Fibroblast of lung (primary cell): ENCODE data around the gene NEMF. TPM values are rescaled to one million over a fixed set of nuclear protein-coding genes. Genes with fewer than 3 reads are reported as not detected.
A peak's percentile ranks its signal among the peaks of the same experiment; 100 is the strongest.
"Not testable (repeated sequence)": the region's sequence is repeated elsewhere in the genome, so short reads cannot be mapped to it uniquely, and the experiment has no call there.

Experiments
- DNase-seq, 2 donors: peaks; one replicate each; pipeline versions ENCODE4 v3.0.0 to v3.0.0-alpha.2; 2010; ENCODE audit warnings: low read depth in 2 of 2
- H2AFZ ChIP-seq: 2 replicates; pipeline ENCODE4 v1.5.1; 2012; ENCODE audit warnings: low read length, control low read depth, inconsistent platforms
- H3K27ac ChIP-seq: 2 replicates; pipeline ENCODE4 v1.5.1; 2011; ENCODE audit warnings: low read length, control low read depth; ENCODE audit not compliant: insufficient read depth
- H3K27me3 ChIP-seq: 2 replicates; pipeline ENCODE4 v1.5.1; 2011; ENCODE audit warnings: mild to moderate bottlenecking, low read length; ENCODE audit not compliant: control insufficient read depth, insufficient read depth
- H3K36me3 ChIP-seq: 2 replicates; pipeline ENCODE4 v1.5.1; 2011; ENCODE audit warnings: low read length; ENCODE audit not compliant: control insufficient read depth, insufficient read depth
- H3K4me1 ChIP-seq: 2 replicates; pipeline ENCODE4 v1.5.1; 2011; ENCODE audit warnings: low read length; ENCODE audit not compliant: control insufficient read depth, insufficient read depth; ENCODE audit errors: extremely low read depth
- H3K4me2 ChIP-seq: 2 replicates; pipeline ENCODE4 v1.5.1; 2011; ENCODE audit warnings: low read length, control low read depth; ENCODE audit not compliant: insufficient read depth; ENCODE audit errors: extremely low read depth
- H3K4me3 ChIP-seq, 4 experiments: fragments of 200-600 bp in 1 of 4; sonication (generic) in 1 of 4; replicated peaks in 1 of 4; 2 replicates each; pipeline ENCODE4 v1.5.1; 2011 to 2016; ENCODE audit warnings: low read length in 4 of 4, low read depth in 3 of 4, mild to moderate bottlenecking in 3 of 4, control low read depth in 2 of 4, inconsistent platforms in 1 of 4, mixed read lengths in 1 of 4; ENCODE audit not compliant: insufficient read depth in 1 of 4; ENCODE audit errors: control extremely low read depth in 1 of 4
- H3K79me2 ChIP-seq: 2 replicates; pipeline ENCODE4 v1.5.1; 2012; ENCODE audit warnings: mild to moderate bottlenecking, low read length, inconsistent platforms; ENCODE audit not compliant: control insufficient read depth, insufficient read depth
- H3K9ac ChIP-seq: 2 replicates; pipeline ENCODE4 v1.5.1; 2011; ENCODE audit warnings: mild to moderate bottlenecking, low read length, control low read depth; ENCODE audit not compliant: insufficient read depth
- H3K9me3 ChIP-seq: 2 replicates; pipeline ENCODE4 v1.5.1; 2012; ENCODE audit warnings: low read depth, low read length; ENCODE audit not compliant: control insufficient read depth, insufficient read depth
- H4K20me1 ChIP-seq: 2 replicates; pipeline ENCODE4 v1.5.1; 2011; ENCODE audit warnings: low read length; ENCODE audit not compliant: control insufficient read depth, insufficient read depth; ENCODE audit errors: extremely low read depth
- EZH2 ChIP-seq: IDR thresholded peaks from 2 replicates; pipeline ENCODE4 v1.5.1; 2012; ENCODE audit warnings: low read length, control low read depth, mild to moderate bottlenecking; ENCODE audit errors: missing control alignments
- polyA plus RNA-seq, 2 donors: library from polyadenylated mRNA; depleted of rRNA in 1 of 2; stranded (reverse) in 1 of 2; unstranded in 1 of 2; fragments of >200 nt; gene quantifications; 2 replicates each; pipeline ENCODE4 v1.2.1, GENCODE V29; 2011 to 2012; ENCODE audit warnings: missing spikeins in 1 of 2
- total RNA-seq: library from RNA; depleted of rRNA; stranded (reverse); fragments of >200 nt; gene quantifications from 2 replicates; pipeline ENCODE4 v1.2.1, GENCODE V29; 2014
- TF ChIP-seq, protein P1 (sequence below), 2 donors: IDR thresholded peaks in 1 of 2; conservative IDR thresholded peaks in 1 of 2; 1 replicate in 1 of 2; 2 replicates in 1 of 2; pipeline ENCODE4 v1.5.1; 2011 to 2012; ENCODE audit warnings: low read length in 2 of 2, control low read depth in 1 of 2, inconsistent platforms in 1 of 2, low read depth in 1 of 2, mild to moderate bottlenecking in 1 of 2

Gene NEMF
- total and polyA plus RNA-seq, 2 donors (not counting 1 experiment from before 2014, with no cell fraction given), result 39.5 to 68.9 TPM

GRCh38 chr14:49897965-49898364, 45.4 kb upstream of the NEMF start:
- Histone ChIP-seq H3K27me3 (no peaks in the 10 kb centered on the region), H4K20me1 (peaks cover 2% of the 10 kb centered on the region), H2AFZ (no peak overlapping the region), H3K4me1 (no peaks in the 10 kb centered on the region), H3K9me3 (no peaks in the 10 kb centered on the region), H3K4me3 (peak overlapping the region in 1 of 4 experiments; percentile 95), H3K9ac (no peak overlapping the region), H3K4me2 (peak overlapping the region; percentile 41), H3K36me3 (peaks cover 6% of the 10 kb centered on the region), H3K79me2 (peaks cover 56% of the 10 kb centered on the region), H3K27ac (no peak overlapping the region)
- no peak for TF ChIP-seq EZH2
- TF ChIP-seq, protein P1, sequence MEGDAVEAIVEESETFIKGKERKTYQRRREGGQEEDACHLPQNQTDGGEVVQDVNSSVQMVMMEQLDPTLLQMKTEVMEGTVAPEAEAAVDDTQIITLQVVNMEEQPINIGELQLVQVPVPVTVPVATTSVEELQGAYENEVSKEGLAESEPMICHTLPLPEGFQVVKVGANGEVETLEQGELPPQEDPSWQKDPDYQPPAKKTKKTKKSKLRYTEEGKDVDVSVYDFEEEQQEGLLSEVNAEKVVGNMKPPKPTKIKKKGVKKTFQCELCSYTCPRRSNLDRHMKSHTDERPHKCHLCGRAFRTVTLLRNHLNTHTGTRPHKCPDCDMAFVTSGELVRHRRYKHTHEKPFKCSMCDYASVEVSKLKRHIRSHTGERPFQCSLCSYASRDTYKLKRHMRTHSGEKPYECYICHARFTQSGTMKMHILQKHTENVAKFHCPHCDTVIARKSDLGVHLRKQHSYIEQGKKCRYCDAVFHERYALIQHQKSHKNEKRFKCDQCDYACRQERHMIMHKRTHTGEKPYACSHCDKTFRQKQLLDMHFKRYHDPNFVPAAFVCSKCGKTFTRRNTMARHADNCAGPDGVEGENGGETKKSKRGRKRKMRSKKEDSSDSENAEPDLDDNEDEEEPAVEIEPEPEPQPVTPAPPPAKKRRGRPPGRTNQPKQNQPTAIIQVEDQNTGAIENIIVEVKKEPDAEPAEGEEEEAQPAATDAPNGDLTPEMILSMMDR (conservative IDR thresholded peaks at IDR 0.05 in 1 of 2, IDR thresholded peaks at IDR 0.05 in 1 of 2; ENCODE audit: low read depth in 1 of 2, low read length in 2 of 2), result no peak
- DNase-seq, result no peak

DNA sequence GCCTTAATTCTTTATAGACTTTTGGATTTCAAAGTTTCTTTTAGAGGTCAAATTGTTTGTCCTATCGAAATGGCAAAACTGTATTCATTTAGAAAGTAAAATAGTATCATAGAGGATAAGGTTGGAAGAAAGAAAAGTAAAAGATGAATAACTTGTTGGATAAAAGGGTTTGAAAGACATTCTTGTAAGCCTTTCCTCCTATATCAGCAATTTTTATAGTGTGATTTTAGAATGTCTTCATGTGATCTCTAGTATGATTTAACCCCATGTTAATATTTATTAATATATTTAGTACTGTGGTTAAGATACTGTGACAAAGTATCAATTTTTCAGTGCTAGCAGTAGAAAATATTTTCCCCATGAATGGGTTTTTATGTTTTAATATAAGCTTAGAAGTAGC, 44.8 kb upstream of the NEMF start:
- H2AFZ ChIP-seq, result no peak overlapping the region
- no peak for TF ChIP-seq EZH2
- TF ChIP-seq, protein P1 (conservative IDR thresholded peaks at IDR 0.05 in 1 of 2, IDR thresholded peaks at IDR 0.05 in 1 of 2; ENCODE audit: low read depth in 1 of 2, low read length in 2 of 2), result no peak
- H3K36me3 ChIP-seq, result peaks cover 6% of the 10 kb centered on the region
- no peaks in the 10 kb centered on the region for H3K4me1 ChIP-seq
- no peak overlapping the region for H3K27ac ChIP-seq
- H3K4me2 ChIP-seq, result peak overlapping the region; percentile 92
- peak overlapping the region; percentile 3 to 95 (median 84) for H3K4me3 ChIP-seq
- no peak for DNase-seq
- no peaks in the 10 kb centered on the region for H3K27me3 ChIP-seq
- no peaks in the 10 kb centered on the region for H3K9me3 ChIP-seq
- peaks cover 2% of the 10 kb centered on the region for H4K20me1 ChIP-seq
- peaks cover 57% of the 10 kb centered on the region for H3K79me2 ChIP-seq
- no peak overlapping the region for H3K9ac ChIP-seq

DNA sequence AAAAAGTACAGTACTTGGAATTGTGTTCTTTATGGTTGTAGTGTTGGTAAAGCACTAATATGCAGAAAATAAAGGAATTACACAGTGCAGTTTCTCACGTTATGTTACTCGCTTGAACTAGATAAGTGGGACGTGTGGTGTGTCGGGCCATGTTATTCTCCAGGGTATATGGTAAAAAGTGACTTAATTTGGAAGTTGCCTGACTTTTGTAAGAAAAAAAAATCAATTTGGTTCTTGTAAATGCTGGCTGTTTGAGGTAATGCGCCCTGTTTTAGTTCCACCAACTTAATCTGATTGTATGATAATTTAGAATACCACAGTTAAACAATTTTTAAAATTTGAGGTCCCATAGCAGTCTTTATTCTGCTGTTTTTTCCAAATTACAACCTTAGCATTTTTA, 44.4 kb upstream of the NEMF start:
- Histone ChIP-seq H4K20me1 (peaks cover 2% of the 10 kb centered on the region), H3K27me3 (no peaks in the 10 kb centered on the region), H3K36me3 (peaks cover 6% of the 10 kb centered on the region), H3K9me3 (no peaks in the 10 kb centered on the region), H3K4me3 (peak overlapping the region; percentile 3 to 95 (median 84)), H3K79me2 (peaks cover 57% of the 10 kb centered on the region), H3K4me2 (peak overlapping the region; percentile 92), H2AFZ (no peak overlapping the region), H3K4me1 (peaks cover 2% of the 10 kb centered on the region), H3K9ac (no peak overlapping the region), H3K27ac (no peak overlapping the region)
- TF ChIP-seq, protein P1 (conservative IDR thresholded peaks at IDR 0.05 in 1 of 2, IDR thresholded peaks at IDR 0.05 in 1 of 2; ENCODE audit: low read depth in 1 of 2, low read length in 2 of 2), result no peak
- no peak for TF ChIP-seq EZH2
- no peak for DNase-seq

DNA sequence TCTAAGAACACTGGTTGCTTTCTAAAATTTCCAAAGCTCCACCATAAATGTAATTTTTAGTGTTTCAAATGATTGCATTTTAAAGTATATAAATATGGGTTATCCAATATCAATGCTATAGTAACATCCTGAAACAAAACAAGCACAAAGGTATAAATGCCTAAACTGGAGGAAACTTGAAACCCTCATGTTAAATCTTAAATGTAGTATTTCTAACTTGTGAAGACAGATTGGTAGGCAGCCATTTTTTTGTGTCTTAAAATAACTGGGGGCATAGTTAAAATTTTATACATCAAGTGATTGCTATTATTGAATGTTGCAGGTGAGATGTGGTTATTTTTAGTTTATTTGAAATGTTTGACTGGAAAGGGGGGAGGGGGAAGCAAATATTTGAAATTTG, 43.7 kb upstream of the NEMF start:
- H3K27ac ChIP-seq, result peak overlapping the region; percentile 37

More for the DNA sequence above, 43.7 kb upstream of the NEMF start:
- not testable (repeated sequence) for H4K20me1 ChIP-seq, H3K36me3 ChIP-seq, H3K4me1 ChIP-seq, DNase-seq, H3K9me3 ChIP-seq, H3K9ac ChIP-seq, H3K27me3 ChIP-seq, H2AFZ ChIP-seq
- Histone ChIP-seq H3K79me2 (peaks cover 57% of the 10 kb centered on the region), H3K4me3 (peak overlapping the region; percentile 73 to 97 (median 94)), H3K4me2 (peak overlapping the region; percentile 92)
